Neural cell (in vitro differentiated cells): Measurements from ENCODE around the gene GNL1. TPM values are rescaled to one million over a fixed set of nuclear protein-coding genes. Genes with fewer than 3 reads are reported as not detected.

ENCODE experiments used
- H2AFZ ChIP-seq: fragments of 200-600, 300-800 bp; sonication (generic), shearing (Covaris generic); 2 replicates; pipeline ENCODE4 v1.6.0; 2014; ENCODE audit warnings: low read depth, mild to moderate bottlenecking, antibody characterized with exemption, low read length, moderate library complexity
- H3F3A ChIP-seq: fragments of 200-600 bp; shearing (Covaris generic); 2 replicates; pipeline ENCODE4 v1.6.1; 2016; ENCODE audit warnings: mild to moderate bottlenecking, moderate library complexity, mixed read lengths, antibody characterized with exemption, low read length; ENCODE audit not compliant: insufficient read depth, poor library complexity, severe bottlenecking
- H3K27ac ChIP-seq: fragments of 200-600, 300-800 bp; sonication (generic), shearing (Covaris generic); 2 replicates; pipeline ENCODE4 v1.5.1; 2014; ENCODE audit warnings: mild to moderate bottlenecking, low read length, moderate library complexity
- H3K27me3 ChIP-seq: fragments of 300-800, 200-600 bp; sonication (generic), shearing (Covaris generic); 2 replicates; pipeline ENCODE4 v1.6.0; 2014; ENCODE audit warnings: mild to moderate bottlenecking, low read depth, low read length, moderate library complexity; ENCODE audit not compliant: insufficient read depth
- H3K36me3 ChIP-seq: fragments of 300-800, 200-600 bp; sonication (generic), shearing (Covaris generic); 2 replicates; pipeline ENCODE4 v1.5.1; 2014; ENCODE audit warnings: mild to moderate bottlenecking, antibody characterized with exemption, low read length, moderate library complexity; ENCODE audit not compliant: insufficient read depth
- H3K4me2 ChIP-seq: fragments of 300-800, 200-600 bp; sonication (generic), shearing (Covaris generic); 2 replicates; pipeline ENCODE4 v1.6.0; 2014; ENCODE audit warnings: mild to moderate bottlenecking, low read length
- H3K4me3 ChIP-seq: fragments of 300-800, 200-600 bp; sonication (generic), shearing (Covaris generic); 2 replicates; pipeline ENCODE4 v1.5.1; 2014; ENCODE audit warnings: mild to moderate bottlenecking, low read length, moderate library complexity
- H3K79me2 ChIP-seq: fragments of 200-600 bp; shearing (Covaris generic); replicated peaks from 2 replicates; pipeline ENCODE4 v1.6.0; 2014; ENCODE audit warnings: mild to moderate bottlenecking, low read length, moderate library complexity; ENCODE audit not compliant: insufficient read depth
- H3K9ac ChIP-seq: fragments of 300-800, 200-600 bp; sonication (generic), shearing (Covaris generic); 2 replicates; pipeline ENCODE4 v1.6.1; 2016; ENCODE audit warnings: mild to moderate bottlenecking, low read length, mixed read lengths
- H3K9me2 ChIP-seq: fragments of 200-600 bp; shearing (Covaris generic); 2 replicates; pipeline ENCODE4 v1.6.1; 2016; ENCODE audit warnings: mild to moderate bottlenecking, low read length, mixed read lengths; ENCODE audit not compliant: insufficient read depth
- H3K9me3 ChIP-seq: fragments of 200-600, 300-800 bp; sonication (generic), shearing (Covaris generic); 2 replicates; pipeline ENCODE4 v1.6.1; 2016; ENCODE audit warnings: mild to moderate bottlenecking, mixed run types, low read length, moderate library complexity, mixed read lengths
- H4K20me1 ChIP-seq: fragments of 200-600 bp; shearing (Covaris generic); 2 replicates; pipeline ENCODE4 v1.6.1; 2016; ENCODE audit warnings: mild to moderate bottlenecking, mixed run types; ENCODE audit not compliant: insufficient read depth
- CTCF ChIP-seq: fragments of 450-650 bp; IDR thresholded peaks from 2 replicates; pipeline ENCODE4 v1.5.1; 2014; ENCODE audit warnings: antibody characterized with exemption, mild to moderate bottlenecking, moderate library complexity; ENCODE audit not compliant: poor library complexity, severe bottlenecking
- EP300 ChIP-seq: fragments of 450-650 bp; conservative IDR thresholded peaks from 2 replicates; pipeline ENCODE4 v1.6.1; 2014; ENCODE audit warnings: antibody characterized with exemption, mild to moderate bottlenecking, moderate library complexity; ENCODE audit not compliant: poor library complexity, severe bottlenecking
- EZH2 ChIP-seq: fragments of 200-600, 300-800 bp; shearing (Covaris generic), sonication (generic); IDR thresholded peaks from 2 replicates; pipeline ENCODE4 v1.6.1; 2014; ENCODE audit warnings: antibody characterized with exemption, low read length, borderline replicate concordance, mild to moderate bottlenecking; ENCODE audit not compliant: insufficient read depth, poor library complexity, severe bottlenecking
- MXI1 ChIP-seq: fragments of 450-650 bp; conservative IDR thresholded peaks from 2 replicates; pipeline ENCODE4 v1.6.1; 2014; ENCODE audit warnings: antibody characterized with exemption, mild to moderate bottlenecking; ENCODE audit not compliant: poor library complexity, severe bottlenecking
- POLR2AphosphoS5 ChIP-seq: IDR thresholded peaks from 2 replicates; pipeline ENCODE4 v1.6.1; 2012
- RAD21 ChIP-seq: fragments of 450-650 bp; conservative IDR thresholded peaks from 2 replicates; pipeline ENCODE4 v1.6.1; 2014; ENCODE audit warnings: antibody characterized with exemption, mild to moderate bottlenecking, moderate library complexity
- REST ChIP-seq: IDR thresholded peaks from 2 replicates; pipeline ENCODE4 v1.6.1; 2012; ENCODE audit warnings: borderline replicate concordance
- SMC3 ChIP-seq: fragments of 450-650 bp; conservative IDR thresholded peaks from 2 replicates; pipeline ENCODE4 v1.6.1; 2014; ENCODE audit warnings: antibody characterized with exemption, mild to moderate bottlenecking, moderate library complexity; ENCODE audit not compliant: poor library complexity
- TAF1 ChIP-seq: IDR thresholded peaks from 2 replicates; pipeline ENCODE4 v1.6.1; 2012; ENCODE audit warnings: low read depth
- polyA plus RNA-seq: library from polyadenylated mRNA; depleted of rRNA; stranded (reverse); fragments of >200 nt; gene quantifications from 2 replicates; pipeline ENCODE4 v1.2.3, GENCODE V29; 2014

The GNL1 gene
- polyA plus RNA-seq, 1 donor from 2014 or later: 38.9 TPM

GRCh38 chr6:30515944-30516753 lies 40.1 kb downstream of the GNL1 start:
- Histone ChIP-seq H3K79me2 (no peaks in the 10 kb centered on the region), H3K9me3 (no peaks in the 10 kb centered on the region), H3K4me3 (no peak overlapping the region), H3K27ac (no peak overlapping the region), H4K20me1 (no peaks in the 10 kb centered on the region), H2AFZ (no peak overlapping the region), H3F3A (no peaks in the 10 kb centered on the region), H3K27me3 (no peaks in the 10 kb centered on the region), H3K9me2 (no peaks in the 10 kb centered on the region), H3K9ac (no peak overlapping the region), H3K36me3 (no peaks in the 10 kb centered on the region), H3K4me2 (no peak overlapping the region)
- TF ChIP-seq SMC3 (no peak), CTCF (no peak), EZH2 (no peak), REST (no peak), MXI1 (no peak), RAD21 (no peak), TAF1 (no peak), EP300 (no peak), POLR2AphosphoS5 (no peak)

GRCh38 chr6:30515106-30515505 lies 41.2 kb downstream of the GNL1 start:
- Histone ChIP-seq H3K36me3 (no peaks in the 10 kb centered on the region), H3K9me3 (no peaks in the 10 kb centered on the region), H3K27me3 (no peaks in the 10 kb centered on the region), H2AFZ (no peak overlapping the region), H3F3A (no peaks in the 10 kb centered on the region), H3K79me2 (no peaks in the 10 kb centered on the region), H3K9me2 (no peaks in the 10 kb centered on the region), H3K9ac (no peak overlapping the region), H3K4me3 (no peak overlapping the region), H3K27ac (no peak overlapping the region), H3K4me2 (no peak overlapping the region), H4K20me1 (no peaks in the 10 kb centered on the region)
- TF ChIP-seq RAD21: no peak
- no peak for TF ChIP-seq CTCF
- TF ChIP-seq TAF1: no peak
- TF ChIP-seq REST: no peak
- no peak for TF ChIP-seq POLR2AphosphoS5
- TF ChIP-seq MXI1: no peak
- TF ChIP-seq EZH2: no peak
- no peak for TF ChIP-seq SMC3
- no peak for TF ChIP-seq EP300
